ENCODE data around the gene CENPE.

CENPE gene

DNA sequence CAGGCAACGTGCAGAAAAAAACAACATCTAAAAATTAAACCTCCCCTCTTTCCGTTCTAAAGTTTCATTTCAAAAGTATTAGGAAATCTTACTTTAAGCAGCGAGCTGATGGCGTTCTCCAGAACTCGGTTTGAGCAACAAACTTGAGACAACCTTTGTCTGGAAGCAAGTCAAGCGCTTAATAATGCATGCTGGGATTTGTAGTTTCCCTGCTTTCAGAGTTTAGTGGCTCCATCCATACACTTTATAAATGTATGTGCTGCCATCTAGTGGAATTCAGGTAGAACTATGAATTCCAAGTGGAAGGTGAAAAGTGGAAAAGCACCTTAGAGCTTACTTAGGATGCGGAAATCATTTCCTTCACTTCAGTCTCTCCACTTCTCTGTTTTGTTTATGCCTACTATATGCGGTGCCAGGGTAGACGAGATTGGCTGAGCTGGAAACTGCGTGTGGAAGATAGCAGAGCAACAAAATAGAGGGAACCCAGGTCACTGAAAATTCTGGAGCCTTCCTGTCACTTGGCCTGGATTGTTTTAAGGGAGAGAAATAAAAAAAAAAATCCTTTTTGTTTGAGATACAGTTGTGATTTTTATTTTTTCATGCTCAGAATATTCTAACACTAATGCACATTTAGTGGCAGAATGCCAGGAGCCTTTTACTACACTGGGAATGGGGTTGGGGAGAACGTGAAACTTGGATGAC lies 98.3 kb downstream of the CENPE start, which contains the start of gene BDH2:
Gene BDH2, minus strand, starts transcription at position 144 of the 702 bp plus-strand sequence. CDS start 3,580 bp downstream, outside the sequence.
- Histone ChIP-seq H3F3A (ENCODE audit: control insufficient read depth, insufficient read depth) (peaks cover 6% of the 10 kb centered on the region; the same call in 1 of the 2 replicates), H3K9me2 (replicated peaks; ENCODE audit: control insufficient read depth, low read length) (no peaks in the 10 kb centered on the region), H4K20me1 (ENCODE audit: control insufficient read depth, insufficient read depth, low read depth, low read length) (no peaks in the 10 kb centered on the region), H3K79me2 (ENCODE audit: control insufficient read depth, low read length) (peaks cover 10% of the 10 kb centered on the region), H3K4me1 (ENCODE audit: control insufficient read depth, low read length) (peaks cover 15% of the 10 kb centered on the region), H3K9me3 (ENCODE audit: control insufficient read depth, insufficient read depth, low read length) (no peaks in the 10 kb centered on the region), H3K27ac (ENCODE audit: low read depth, low read length) (no peak within 1 kb of the TSS), H3K4me2 (ENCODE audit: low read length) (peak within 1 kb of the TSS; percentile 85), H3K36me3 (ENCODE audit: control insufficient read depth, low read length) (no peaks in the 10 kb centered on the region; the same call in 1 of the 2 replicates), H3K27me3 (ENCODE audit: control insufficient read depth, low read length) (no peaks in the 10 kb centered on the region), H3K4me3 (ENCODE audit: low read length) (peak within 1 kb of the TSS; percentile 78)
- no peak for TF ChIP-seq EZH2phosphoT487 (IDR thresholded peaks at IDR 0.05; ENCODE audit: borderline replicate concordance, low read length)
- TF ChIP-seq, protein P1, sequence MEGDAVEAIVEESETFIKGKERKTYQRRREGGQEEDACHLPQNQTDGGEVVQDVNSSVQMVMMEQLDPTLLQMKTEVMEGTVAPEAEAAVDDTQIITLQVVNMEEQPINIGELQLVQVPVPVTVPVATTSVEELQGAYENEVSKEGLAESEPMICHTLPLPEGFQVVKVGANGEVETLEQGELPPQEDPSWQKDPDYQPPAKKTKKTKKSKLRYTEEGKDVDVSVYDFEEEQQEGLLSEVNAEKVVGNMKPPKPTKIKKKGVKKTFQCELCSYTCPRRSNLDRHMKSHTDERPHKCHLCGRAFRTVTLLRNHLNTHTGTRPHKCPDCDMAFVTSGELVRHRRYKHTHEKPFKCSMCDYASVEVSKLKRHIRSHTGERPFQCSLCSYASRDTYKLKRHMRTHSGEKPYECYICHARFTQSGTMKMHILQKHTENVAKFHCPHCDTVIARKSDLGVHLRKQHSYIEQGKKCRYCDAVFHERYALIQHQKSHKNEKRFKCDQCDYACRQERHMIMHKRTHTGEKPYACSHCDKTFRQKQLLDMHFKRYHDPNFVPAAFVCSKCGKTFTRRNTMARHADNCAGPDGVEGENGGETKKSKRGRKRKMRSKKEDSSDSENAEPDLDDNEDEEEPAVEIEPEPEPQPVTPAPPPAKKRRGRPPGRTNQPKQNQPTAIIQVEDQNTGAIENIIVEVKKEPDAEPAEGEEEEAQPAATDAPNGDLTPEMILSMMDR (IDR thresholded peaks at IDR 0.05; ENCODE audit: low read depth, low read length, poor library complexity, severe bottlenecking) = peak; percentile 71

DNA sequence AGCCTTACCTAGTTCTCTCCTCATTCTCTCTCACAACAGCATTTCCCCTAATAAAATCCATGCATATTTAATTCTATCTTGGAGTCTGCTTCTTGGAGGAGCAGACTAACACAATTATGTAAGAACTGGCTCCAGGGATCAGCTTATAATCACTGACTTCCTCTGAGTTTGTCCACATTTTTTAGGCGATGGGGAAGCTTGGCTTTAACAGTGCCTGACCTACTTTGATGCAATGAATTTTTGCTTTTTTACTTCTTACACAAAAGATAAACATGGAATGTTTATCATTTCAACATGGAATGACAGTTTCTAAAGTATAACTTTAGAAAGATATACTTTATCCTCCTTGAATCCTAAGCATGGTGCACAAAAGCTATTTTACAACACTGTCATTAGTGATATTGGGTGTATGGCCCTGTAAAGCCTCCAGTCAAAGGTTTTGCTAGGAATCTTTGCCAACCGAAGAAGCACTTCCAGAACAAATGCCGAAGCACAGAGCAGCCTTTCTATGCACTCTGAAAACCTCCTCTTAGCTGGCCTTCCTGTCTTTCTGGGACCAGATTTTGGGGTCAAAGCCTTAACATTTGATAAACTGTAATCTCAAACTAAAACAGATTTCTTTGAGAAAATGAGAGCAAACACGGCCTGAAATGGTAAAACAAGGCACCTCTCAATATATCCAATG lies 99.2 kb downstream of the CENPE start:
- TF ChIP-seq, protein P1 (IDR thresholded peaks at IDR 0.05; ENCODE audit: low read depth, low read length, poor library complexity, severe bottlenecking) = no peak
- TF ChIP-seq EZH2phosphoT487 (IDR thresholded peaks at IDR 0.05; ENCODE audit: borderline replicate concordance, low read length) = no peak
- Histone ChIP-seq H3K36me3 (ENCODE audit: control insufficient read depth, low read length) (no peaks in the 10 kb centered on the region), H3K27me3 (ENCODE audit: control insufficient read depth, low read length) (no peaks in the 10 kb centered on the region), H3K9me3 (ENCODE audit: control insufficient read depth, insufficient read depth, low read length) (no peaks in the 10 kb centered on the region), H3K27ac (ENCODE audit: low read depth, low read length) (no peak overlapping the region), H3F3A (ENCODE audit: control insufficient read depth, insufficient read depth) (peaks cover 6% of the 10 kb centered on the region; the same call in 1 of the 2 replicates), H3K4me3 (ENCODE audit: low read length) (peak overlapping the region; percentile 78), H3K79me2 (ENCODE audit: control insufficient read depth, low read length) (peaks cover 10% of the 10 kb centered on the region), H3K4me1 (ENCODE audit: control insufficient read depth, low read length) (peaks cover 15% of the 10 kb centered on the region), H4K20me1 (ENCODE audit: control insufficient read depth, insufficient read depth, low read depth, low read length) (no peaks in the 10 kb centered on the region), H3K9me2 (replicated peaks; ENCODE audit: control insufficient read depth, low read length) (no peaks in the 10 kb centered on the region), H3K4me2 (ENCODE audit: low read length) (peak overlapping the region; percentile 85)

DNA sequence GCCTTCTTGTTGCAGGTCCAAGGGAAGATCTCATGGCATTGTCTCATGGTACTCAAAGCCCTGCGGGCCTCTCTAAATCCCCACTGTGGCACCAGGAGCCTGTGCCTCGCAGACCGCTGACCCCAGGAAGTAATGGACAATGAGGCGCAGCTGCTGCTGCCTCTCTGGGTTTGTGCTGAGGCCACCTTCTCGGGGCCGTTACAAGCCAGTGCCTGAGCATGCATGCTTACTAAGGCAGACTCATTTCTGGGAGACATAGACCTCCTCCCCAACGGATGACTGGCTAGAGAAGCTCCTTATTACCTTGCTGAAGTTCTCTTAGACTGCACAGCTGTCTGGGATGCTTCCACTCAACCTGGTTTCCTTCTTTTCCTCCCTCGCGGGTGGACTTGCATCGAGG lies 99.8 kb downstream of the CENPE start:
- peaks cover 15% of the 10 kb centered on the region for H3K4me1 ChIP-seq (ENCODE audit: control insufficient read depth, low read length)
- H3K27me3 ChIP-seq (ENCODE audit: control insufficient read depth, low read length) = no peaks in the 10 kb centered on the region
- H3K9me2 ChIP-seq (replicated peaks; ENCODE audit: control insufficient read depth, low read length) = no peaks in the 10 kb centered on the region
- peak overlapping the region; percentile 78 for H3K4me3 ChIP-seq (ENCODE audit: low read length)
- peaks cover 10% of the 10 kb centered on the region for H3K79me2 ChIP-seq (ENCODE audit: control insufficient read depth, low read length)
- no peak overlapping the region for H3K27ac ChIP-seq (ENCODE audit: low read depth, low read length)
- H3K4me2 ChIP-seq (ENCODE audit: low read length) = peak overlapping the region; percentile 85
- H3K9me3 ChIP-seq (ENCODE audit: control insufficient read depth, insufficient read depth, low read length) = no peaks in the 10 kb centered on the region
- peaks cover 6% of the 10 kb centered on the region; the same call in 1 of the 2 replicates for H3F3A ChIP-seq (ENCODE audit: control insufficient read depth, insufficient read depth)
- H3K36me3 ChIP-seq (ENCODE audit: control insufficient read depth, low read length) = no peaks in the 10 kb centered on the region
- TF ChIP-seq, protein P1 (IDR thresholded peaks at IDR 0.05; ENCODE audit: low read depth, low read length, poor library complexity, severe bottlenecking) = no peak
- no peak for TF ChIP-seq EZH2phosphoT487 (IDR thresholded peaks at IDR 0.05; ENCODE audit: borderline replicate concordance, low read length)
- H4K20me1 ChIP-seq (ENCODE audit: control insufficient read depth, insufficient read depth, low read depth, low read length) = no peaks in the 10 kb centered on the region
